ENCODE data around the gene TPCN1.

TPCN1 gene

GRCh38 chr12:113221181-113221996 is at the start of gene TPCN1:
TPCN1 (plus strand) TSS chr12:113221464; CDS start chr12:113226853, 5,389 bp downstream.
- peak; percentile 100 for DNase-seq

GRCh38 chr12:113171543-113171942 is 49.7 kb upstream of the TPCN1 start:
- no peak for DNase-seq

- no peak for DNase-seq
Measured at GRCh38 chr12:113172185-113172584, 49.1 kb upstream of the TPCN1 start.

DNA sequence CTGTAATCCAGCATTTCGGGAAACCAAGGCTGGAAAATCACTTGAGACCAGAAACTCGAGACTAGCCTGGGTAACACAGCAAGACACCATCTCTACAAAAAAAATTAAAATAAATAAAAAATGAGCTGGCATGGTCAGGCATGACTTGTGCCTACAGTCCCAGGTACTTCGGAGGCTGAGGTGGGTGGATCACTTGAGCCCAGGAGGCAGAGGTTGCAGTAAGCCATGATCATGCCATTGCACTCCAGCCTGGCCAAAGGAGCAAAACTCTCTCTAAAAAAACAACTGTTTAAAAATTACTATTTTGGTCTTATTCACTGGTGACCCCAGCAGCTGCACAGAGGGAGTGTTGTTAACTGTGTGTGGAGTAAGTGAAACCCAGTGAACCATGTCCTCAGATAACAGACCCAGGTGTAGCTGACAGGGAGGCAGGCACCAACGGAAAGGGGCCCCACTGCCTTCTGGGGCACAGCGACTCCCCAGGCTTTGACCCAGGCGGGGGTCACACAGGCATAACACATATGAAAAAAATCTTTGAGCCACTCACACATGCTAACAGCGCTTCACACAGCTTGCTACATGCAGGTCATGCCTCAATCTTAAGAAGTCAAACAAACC is 48.1 kb upstream of the TPCN1 start:
- no peak for DNase-seq

- peak; percentile 82 for DNase-seq
Measured at GRCh38 chr12:113174461-113175384, 46.5 kb upstream of the TPCN1 start.

- DNase-seq: no peak
Measured at GRCh38 chr12:113179023-113179422, 42.2 kb upstream of the TPCN1 start.

DNA sequence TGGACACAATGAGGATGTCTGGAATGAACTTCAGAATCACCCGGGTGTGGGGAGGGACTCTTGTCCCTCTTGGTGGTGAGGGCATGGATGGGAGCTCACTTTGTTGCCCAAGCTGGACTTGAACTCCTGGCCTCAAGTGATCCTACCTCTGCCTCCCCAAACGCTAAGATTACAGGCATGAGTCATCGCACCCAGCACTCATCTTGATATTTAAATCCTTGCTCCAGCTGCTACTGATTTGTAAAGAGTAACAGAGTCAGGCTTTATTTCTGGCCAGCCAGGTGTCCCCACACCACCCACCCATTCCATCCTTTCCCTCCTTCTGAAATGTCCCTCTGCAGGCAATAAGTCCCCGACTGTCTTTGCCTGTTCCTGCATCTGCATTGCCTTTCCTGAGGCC is 40.9 kb upstream of the TPCN1 start:
- DNase-seq: no peak

- no peak for DNase-seq
Measured at GRCh38 chr12:113181975-113182374, 39.3 kb upstream of the TPCN1 start.

GRCh38 chr12:113183030-113183589 is 38.2 kb upstream of the TPCN1 start:
- no peak for DNase-seq

GRCh38 chr12:113184098-113184899 is 37.0 kb upstream of the TPCN1 start:
- peak; percentile 91 for DNase-seq

DNA sequence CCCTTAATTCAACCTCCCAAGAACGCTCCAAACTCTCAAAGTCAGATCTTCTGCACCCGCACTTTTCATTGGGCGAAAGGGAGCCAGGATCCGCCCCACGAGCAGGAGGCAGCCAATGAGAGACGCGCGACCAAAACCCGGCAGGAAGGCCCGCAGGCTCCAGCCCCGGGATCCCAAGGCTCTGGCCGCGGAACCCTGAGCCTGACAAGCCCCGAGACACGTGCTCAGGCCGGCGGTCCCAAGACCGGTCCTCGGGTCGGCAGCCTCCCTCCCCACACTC is 36.4 kb upstream of the TPCN1 start:
- peak; percentile 95 for DNase-seq

- DNase-seq: peak; percentile 94
Measured at GRCh38 chr12:113185180-113186032, 35.9 kb upstream of the TPCN1 start, which contains the start of the genes DDX54 and RITA1. DDX54 (minus strand) TSS chr12:113185478; CDS start chr12:113185451, 27 bp downstream. RITA1 (plus strand) TSS chr12:113185721; CDS start chr12:113186747, 1,026 bp downstream.

GRCh38 chr12:113186033-113186365 is 35.3 kb upstream of the TPCN1 start:
- peak; percentile 75 for DNase-seq

GRCh38 chr12:113186666-113187325 is 34.5 kb upstream of the TPCN1 start:
- DNase-seq: no peak

GRCh38 chr12:113189361-113189760 is 31.9 kb upstream of the TPCN1 start:
- no peak for DNase-seq

DNA sequence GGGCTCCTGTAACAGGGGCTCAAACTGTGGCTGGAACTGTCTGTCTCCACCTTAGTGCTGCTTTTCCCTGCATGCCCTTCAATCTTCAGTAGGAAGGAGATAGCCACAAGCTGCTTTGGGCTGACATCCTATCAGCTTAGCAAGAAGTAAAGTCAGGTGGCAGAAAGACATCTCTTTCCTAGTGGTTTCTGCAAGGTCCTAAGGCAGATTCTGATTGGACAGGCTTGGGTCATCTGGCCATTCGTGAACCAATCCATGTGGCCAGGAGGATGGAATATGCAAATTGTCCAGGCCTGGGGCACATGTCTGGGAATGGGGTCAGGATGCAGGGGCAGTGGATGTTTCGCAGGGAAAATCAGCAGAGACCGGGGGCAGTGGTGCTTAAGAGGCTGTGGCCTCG is 30.5 kb upstream of the TPCN1 start:
- DNase-seq: peak; percentile 72

DNA sequence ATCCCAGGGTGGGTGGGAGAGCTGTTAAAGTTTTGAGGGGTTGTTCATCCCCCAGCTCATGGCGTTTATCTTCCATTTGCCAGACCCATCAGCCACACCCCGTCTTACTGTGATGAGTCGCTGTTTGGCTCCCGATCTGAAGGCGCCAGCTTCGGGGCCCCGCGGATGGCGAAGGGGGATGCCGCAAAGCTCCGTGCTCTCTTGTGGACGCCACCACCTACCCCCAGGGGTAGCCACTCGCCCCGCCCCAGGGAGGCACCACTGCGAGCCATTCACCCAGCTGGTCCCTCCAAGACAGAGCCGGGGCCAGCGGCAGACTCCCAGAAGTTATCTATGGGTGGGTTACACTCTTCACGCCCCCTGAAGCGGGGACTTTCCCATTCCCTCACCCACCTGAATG is 30.0 kb upstream of the TPCN1 start:
- DNase-seq: no peak

- no peak for DNase-seq
Measured at GRCh38 chr12:113194971-113195391, 26.3 kb upstream of the TPCN1 start.

DNA sequence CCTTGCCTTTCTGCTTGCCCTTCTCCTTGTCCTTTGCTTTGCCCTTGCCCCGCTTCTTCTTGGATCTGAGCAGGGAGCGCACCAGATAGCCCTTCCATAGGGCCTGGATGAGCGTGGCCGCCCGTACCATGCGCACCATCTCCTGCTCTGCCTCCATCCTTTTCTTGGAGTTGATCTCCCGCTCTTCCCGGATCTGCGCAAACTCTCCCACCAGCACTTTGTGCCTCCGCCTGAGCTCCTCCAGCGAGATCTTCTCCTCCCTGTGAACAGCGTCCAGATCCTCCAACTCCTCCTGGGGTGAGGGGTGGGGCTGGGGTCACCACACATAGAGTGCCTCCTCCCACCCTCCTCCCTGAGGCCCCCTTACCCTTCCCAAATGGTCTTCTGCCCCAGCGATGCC is 25.7 kb upstream of the TPCN1 start:
- no peak for DNase-seq

GRCh38 chr12:113196582-113196981 is 24.7 kb upstream of the TPCN1 start:
- DNase-seq: no peak

DNA sequence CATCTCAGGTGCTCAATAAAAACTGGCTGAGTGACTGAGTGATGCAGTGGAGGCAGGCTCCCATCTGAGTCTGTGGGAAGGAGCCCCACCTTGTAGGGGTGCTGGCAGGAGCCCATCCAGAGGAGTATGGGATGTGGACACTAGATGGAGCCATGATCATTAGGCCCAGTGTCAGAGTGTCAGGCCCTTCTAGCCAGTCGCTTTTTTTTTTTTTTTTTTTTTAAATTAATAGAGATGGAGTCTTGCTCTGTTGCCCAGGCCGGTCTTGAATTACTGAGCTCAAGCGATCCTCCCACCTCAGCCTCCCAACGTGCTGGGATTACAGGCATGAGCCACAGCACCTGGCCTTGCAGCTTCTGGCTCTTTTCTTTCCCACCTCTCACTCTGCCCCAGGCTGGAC is 24.3 kb upstream of the TPCN1 start:
- DNase-seq: peak; percentile 92

Data from DMS53 (cell line).